DOHH2 (cell line): ENCODE results near the gene COX17.

ENCODE experiments used
- CTCF ChIP-seq: fragments of 200-600 bp; sonication (generic); IDR thresholded peaks from one replicate; pipeline ENCODE4 v1.5.1; 2014; ENCODE audit warnings: antibody characterized with exemption, mild to moderate bottlenecking, low read depth, low read length; ENCODE audit not compliant: poor library complexity, severe bottlenecking
- EZH2phosphoT487 ChIP-seq: fragments of 200-600 bp; sonication (generic); IDR thresholded peaks from 2 replicates; pipeline ENCODE4 v1.6.1; 2017; ENCODE audit warnings: borderline replicate concordance, mild to moderate bottlenecking, antibody characterized with exemption, low read length, moderate library complexity, mixed read lengths

GRCh38 chr3:119690043-119690656, 12.9 kb upstream of the COX17 start:
- TF ChIP-seq CTCF, result peak; percentile 64
- no peak for TF ChIP-seq EZH2phosphoT487
